Putamen (tissue), 1 donor: ENCODE results near the gene CAMSAP2.
"Not testable (repeated sequence)": the region's sequence is repeated elsewhere in the genome, so short reads cannot be mapped to it uniquely, and the experiment has no call there.

Experiments used
- DNase-seq: peaks from one replicate; pipeline ENCODE4 v3.0.0-alpha.2; 2016; ENCODE audit warnings: low spot score

CAMSAP2 gene

GRCh38 chr1:200739702-200740570 lies 1.2 kb downstream of the CAMSAP2 start:
- DNase-seq, result no peak

- DNase-seq, result no peak
These were observed 2.0 kb downstream of the CAMSAP2 start for GRCh38 chr1:200740571-200741208.

DNA sequence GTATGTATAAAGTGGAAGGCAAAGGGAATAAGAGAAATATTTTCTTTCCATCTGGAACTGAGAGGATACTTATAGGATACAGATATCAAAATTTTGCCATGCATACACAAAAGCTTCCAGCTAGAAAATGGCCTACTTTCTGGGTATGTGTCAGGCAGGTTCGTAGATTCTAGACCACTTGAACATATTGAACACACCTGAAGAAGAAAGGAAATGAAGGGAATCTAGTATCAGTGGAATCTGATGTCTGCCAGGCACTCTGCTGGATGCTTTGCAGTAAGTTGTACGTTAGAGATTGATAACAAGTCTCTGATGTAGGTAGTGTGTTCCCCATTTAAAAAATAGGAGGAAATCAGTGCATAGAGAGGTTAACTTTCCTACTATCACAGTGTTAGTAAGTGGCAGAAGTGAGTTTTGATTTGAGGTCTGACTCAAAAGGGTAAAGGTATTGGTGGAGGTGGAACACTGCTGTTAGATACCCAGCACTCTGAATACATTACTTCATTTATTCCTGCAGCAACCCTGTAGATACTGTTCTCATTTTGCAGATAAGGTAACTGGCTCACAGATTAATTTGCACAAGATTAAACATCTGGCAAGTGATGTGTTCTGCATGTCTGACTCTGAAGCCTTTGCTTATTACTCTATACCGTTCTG lies 3.0 kb downstream of the CAMSAP2 start:
- DNase-seq, result no peak

DNA sequence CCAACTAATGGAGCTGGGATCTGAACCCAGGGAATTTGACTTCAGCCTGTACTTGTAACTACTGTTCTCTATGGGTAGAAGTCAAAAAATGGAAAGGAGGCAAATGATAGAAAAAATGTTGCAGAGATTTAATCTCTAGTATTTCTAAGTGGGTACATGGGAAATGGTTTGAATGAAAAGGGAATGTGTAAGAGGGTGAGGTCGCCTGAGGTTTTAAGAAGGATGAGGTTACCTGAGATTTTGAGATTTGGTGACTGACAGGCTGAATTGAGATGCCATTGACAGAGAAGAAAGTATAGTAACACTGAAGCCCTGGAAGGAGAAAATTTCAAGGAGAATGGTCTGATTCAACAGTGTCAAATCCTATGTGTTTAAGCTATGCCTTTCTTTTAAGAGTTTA lies 5.5 kb downstream of the CAMSAP2 start:
- no peak for DNase-seq

DNA sequence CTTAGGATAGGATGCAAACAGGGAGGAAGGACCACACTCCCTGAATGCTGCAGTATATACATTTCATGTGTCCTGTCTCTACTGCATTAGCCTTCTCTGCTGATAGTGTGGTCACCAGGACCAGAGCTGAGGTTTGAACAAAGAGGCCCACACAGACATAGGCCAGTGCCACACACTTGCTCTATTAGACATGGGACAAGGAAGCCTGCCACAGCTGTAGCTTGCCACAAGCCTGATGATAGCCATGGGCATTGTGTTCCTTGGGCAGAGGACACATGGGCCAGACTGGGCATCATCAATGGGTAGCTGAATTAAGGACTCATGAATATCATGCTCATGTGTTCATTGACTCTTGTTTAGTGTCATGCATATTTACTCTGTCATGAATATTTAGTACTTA lies 10.4 kb downstream of the CAMSAP2 start:
- peak; percentile 70 for DNase-seq

DNA sequence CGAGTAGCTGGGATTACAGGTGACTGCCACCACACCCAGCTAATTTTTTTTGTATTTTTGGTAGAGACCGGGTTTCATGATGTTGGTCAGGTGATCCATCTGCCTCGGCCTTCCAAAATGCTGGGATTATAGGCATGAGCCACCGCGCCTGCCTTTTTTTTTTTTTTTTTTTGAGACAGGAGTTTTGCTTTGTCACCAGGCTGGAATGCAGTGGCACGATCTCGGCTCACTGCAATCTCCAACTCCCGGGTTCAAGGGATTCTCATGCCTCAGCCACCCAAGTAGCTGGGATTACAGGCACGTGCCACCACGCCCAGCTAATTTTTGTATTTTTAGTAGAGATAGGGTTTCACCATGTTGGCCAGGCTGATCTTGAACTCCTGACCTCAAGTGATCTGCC lies 12.1 kb downstream of the CAMSAP2 start:
- not testable (repeated sequence) for DNase-seq

- DNase-seq, result peak; percentile 21
These were observed 13.0 kb downstream of the CAMSAP2 start for GRCh38 chr1:200751717-200752116.

- peak; percentile 70 for DNase-seq
These were observed 15.0 kb downstream of the CAMSAP2 start for GRCh38 chr1:200753650-200754198.

DNA sequence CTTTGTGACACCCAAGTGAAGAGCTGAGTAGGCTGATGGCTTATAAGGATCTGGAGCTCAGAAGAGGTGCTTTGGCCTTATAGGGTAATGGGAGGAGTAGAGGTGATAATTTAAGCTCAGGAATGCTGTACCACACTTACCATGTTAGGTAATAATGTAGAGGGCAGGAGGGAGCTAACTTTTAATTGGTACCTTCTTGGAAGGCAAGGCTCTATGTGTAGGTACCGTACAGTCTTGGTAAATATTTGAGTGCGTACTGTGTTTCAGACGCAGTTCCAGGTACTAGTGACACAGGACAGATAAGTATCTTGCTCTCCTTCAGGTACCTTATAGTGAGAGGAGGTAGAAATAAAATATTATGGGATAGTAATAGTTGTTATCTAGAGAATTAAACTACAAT lies 16.8 kb downstream of the CAMSAP2 start:
- DNase-seq, result no peak

DNA sequence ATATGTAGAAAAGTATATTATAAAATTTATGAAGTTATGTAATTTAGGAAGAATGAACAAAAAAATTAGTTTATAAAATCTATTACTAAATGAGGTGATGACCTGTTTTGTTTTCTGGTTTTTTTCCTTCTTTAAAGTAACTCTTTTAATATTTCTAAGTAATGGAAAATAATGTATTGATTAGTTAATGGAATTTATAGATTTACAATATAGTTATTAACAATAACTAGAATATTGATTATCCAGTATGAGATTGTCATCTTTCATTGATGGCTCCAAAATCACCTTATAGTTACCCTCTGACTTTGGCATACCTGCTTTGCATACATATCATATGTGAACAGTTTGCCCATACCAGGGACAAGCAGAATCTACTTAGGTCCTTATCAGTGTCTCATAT lies 23.4 kb downstream of the CAMSAP2 start:
- no peak for DNase-seq

DNA sequence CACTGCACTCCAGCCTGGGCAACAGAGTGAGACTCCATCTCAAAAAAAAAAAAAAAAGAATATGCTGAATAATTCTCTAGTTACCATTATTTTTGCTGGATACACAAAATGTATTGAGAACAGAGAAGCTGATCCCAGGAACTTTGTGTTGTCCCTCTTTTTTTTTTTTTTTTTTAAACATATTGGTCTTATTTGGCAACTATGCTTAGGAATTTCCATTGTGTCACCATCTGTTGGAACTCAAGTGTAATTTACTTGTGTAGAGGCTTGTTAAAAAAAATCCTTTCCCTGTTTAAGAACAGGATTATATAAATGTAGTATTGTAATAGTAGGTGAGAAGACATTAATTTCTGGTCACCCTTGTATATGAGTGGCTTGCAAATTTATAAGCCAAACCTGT lies 28.6 kb downstream of the CAMSAP2 start:
- no peak for DNase-seq

DNA sequence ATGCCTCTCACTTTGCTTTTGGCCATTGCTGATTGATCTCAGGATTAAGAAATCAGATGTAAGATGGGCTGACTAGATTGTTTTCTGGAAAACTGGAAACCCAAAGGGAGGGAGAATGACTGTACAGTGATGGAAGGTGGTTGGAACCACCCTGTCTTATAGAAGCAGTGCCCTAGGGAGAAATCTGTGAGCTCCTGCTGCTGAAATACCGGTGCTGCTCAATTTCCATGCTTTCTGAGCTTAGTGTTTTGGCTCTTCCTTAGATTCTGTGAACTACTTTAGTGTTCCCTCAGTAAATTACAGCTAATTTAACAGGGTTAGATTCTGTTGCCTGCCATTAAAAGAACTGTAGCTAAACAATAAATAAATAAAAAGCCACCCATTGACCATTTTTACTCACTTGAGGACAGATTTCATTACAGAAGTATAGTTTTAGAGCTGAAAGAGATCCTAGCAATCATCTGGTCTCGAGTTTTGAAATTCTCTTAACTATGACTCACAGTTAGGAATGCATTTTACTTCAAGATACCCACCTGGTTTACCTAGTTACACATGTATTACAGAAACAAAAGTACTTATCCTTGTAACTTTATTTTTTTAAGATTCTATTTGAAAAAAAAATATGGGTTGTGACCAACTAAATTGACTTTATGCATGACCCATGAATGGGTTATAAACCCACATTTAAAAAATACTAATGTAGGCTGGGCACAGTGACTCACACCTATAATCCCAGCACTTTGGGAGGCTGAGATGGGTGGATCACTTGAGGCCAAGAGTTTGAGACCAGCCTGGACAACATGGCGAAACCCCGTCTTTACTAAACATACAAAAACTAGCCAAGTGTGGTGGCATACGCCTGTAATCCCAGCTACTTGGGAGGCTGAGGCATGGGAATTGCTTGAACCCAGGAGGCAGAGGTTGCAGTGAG lies 33.2 kb downstream of the CAMSAP2 start:
- DNase-seq, result no peak

GRCh38 chr1:200774311-200774710 lies 35.6 kb downstream of the CAMSAP2 start:
- no peak for DNase-seq

DNA sequence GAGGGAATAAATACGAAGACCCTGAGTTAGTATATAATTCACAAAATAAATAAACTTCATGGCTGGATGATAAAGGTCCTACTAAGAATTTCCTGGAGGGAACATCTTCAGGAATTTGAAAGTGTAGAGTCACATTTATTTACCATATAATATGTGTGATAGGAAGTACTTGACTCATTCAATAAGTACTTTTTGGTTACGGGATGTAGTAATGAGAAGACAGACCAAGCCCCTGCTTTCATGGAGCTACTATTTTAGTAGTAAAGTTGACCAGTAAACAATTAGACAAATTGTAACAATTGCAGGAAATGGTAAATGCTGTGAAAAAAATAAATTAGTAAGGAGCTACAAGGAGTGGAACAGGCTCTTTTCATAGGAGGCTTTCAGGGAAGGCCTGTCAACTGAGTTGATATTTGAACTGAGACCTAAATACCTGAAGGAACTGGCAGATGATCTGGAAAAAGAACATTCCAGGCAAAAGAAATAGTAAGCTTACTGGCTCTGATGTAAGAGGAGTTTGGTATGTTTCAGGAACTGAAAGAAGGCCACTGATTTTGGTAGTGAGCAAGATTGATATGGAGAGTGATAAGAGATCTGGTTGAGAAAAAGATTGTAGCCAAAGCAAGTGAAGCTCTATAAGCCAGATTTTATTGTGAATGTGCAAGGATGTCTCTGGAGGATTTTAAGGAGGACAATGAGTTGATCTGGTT lies 36.2 kb downstream of the CAMSAP2 start:
- DNase-seq, result no peak

DNA sequence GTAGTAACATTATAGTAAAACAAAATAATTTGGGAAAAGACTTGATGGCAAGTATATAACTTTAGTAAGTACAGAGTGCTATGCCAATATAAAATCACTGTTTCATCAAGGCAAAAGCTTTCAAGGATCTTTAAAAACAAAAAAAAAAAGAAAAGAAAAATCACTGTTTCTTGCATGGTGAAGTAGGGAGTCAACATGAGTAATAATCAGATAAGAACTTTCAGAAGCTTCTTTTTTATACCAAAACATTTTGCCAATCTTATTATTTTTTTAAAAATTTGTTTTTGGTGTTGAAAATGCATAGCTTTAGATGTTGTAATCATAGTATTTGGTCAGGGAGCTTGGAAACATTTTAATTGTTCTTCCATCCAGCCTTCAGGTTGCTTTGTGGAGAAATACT lies 37.2 kb downstream of the CAMSAP2 start:
- DNase-seq, result no peak

GRCh38 chr1:200776949-200777348 lies 38.3 kb downstream of the CAMSAP2 start:
- no peak for DNase-seq

- no peak for DNase-seq
These were observed 40.1 kb downstream of the CAMSAP2 start for GRCh38 chr1:200778766-200779165.

DNA sequence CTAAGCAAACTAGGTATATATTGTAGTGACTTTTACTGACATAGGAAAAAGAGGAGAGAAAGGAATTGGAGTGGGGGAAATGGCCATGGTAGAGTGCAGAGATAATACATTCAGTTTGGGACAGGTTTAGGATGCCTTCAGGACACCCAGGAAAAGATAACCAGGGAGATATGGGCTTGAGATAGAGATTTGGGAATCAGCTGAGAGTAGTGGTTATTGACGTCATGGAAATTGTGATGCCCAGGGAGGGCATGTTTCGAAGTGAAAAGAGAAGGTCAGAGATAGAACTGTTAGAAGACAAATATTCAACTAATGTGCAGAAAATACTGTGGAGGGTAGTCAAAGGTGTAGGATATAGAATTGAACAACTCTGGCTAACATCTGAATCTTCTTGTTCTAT lies 40.6 kb downstream of the CAMSAP2 start:
- DNase-seq, result no peak

- DNase-seq, result no peak
These were observed 42.1 kb downstream of the CAMSAP2 start for GRCh38 chr1:200780545-200781369.

DNA sequence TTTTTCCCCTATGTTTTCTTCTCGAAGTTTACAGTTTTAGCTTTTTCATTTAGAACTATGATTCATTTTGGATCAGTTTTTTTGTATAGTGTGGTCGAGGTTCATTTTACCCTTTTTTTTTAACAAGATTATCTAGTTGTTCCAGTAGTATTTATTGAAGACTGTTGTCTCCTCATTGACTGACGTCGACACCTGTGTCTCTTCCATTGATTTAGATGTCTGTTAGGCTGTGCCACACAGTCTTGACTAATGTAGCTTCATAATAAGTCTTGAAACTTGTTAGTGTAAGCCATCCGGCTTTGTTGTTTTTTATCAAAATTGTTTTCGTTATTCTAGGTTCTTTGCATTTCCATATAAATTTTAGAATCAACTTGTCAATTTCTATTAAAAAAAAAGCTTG lies 45.2 kb downstream of the CAMSAP2 start:
- DNase-seq, result no peak
